GM19328 (cell line): ENCODE results near the gene ESPN.
"Not testable (repeated sequence)": the region's sequence is repeated elsewhere in the genome, so short reads cannot be mapped to it uniquely, and the experiment has no call there.

ENCODE experiments used
- ATAC-seq: cut with Tn5 transposase; IDR thresholded peaks from one replicate; pipeline ENCODE4 v1.9.1; 2021; ENCODE audit warnings: mild to moderate bottlenecking, moderate library complexity; ENCODE audit not compliant: unreplicated experiment

The ESPN gene

GRCh38 chr1:6447016-6447817 lies 22.6 kb downstream of the ESPN start:
- no peak for ATAC-seq

GRCh38 chr1:6447818-6448748 lies 23.5 kb downstream of the ESPN start:
- no peak for ATAC-seq

GRCh38 chr1:6448749-6449631 lies 24.4 kb downstream of the ESPN start:
- no peak for ATAC-seq

- no peak for ATAC-seq
Measured at GRCh38 chr1:6450005-6450450, 25.5 kb downstream of the ESPN start.

- ATAC-seq, result not testable (repeated sequence)
Measured at GRCh38 chr1:6450486-6450885, 25.9 kb downstream of the ESPN start.

GRCh38 chr1:6450943-6451373 lies 26.4 kb downstream of the ESPN start:
- no peak for ATAC-seq

GRCh38 chr1:6453895-6454855 lies 29.6 kb downstream of the ESPN start:
- ATAC-seq, result not testable (repeated sequence)

GRCh38 chr1:6454856-6455751 lies 30.5 kb downstream of the ESPN start:
- ATAC-seq, result no peak

GRCh38 chr1:6455752-6456520 lies 31.4 kb downstream of the ESPN start:
- not testable (repeated sequence) for ATAC-seq

GRCh38 chr1:6456800-6457466 lies 32.4 kb downstream of the ESPN start:
- ATAC-seq, result no peak

GRCh38 chr1:6459850-6460265 lies 35.3 kb downstream of the ESPN start:
- no peak for ATAC-seq

- no peak for ATAC-seq
Measured at GRCh38 chr1:6460301-6461050, 35.9 kb downstream of the ESPN start.

GRCh38 chr1:6461051-6461530 lies 36.5 kb downstream of the ESPN start:
- ATAC-seq, result no peak

- no peak for ATAC-seq
Measured at GRCh38 chr1:6461538-6462411, 37.2 kb downstream of the ESPN start.

GRCh38 chr1:6462412-6463119 lies 38.0 kb downstream of the ESPN start:
- no peak for ATAC-seq
